Measurements from ENCODE around the gene MICOS13. TPM values are rescaled to one million over a fixed set of nuclear protein-coding genes. Genes with fewer than 3 reads are reported as not detected.

Gene MICOS13
- total RNA-seq, 1 donor from 2014 or later: 30.0 TPM

DNA sequence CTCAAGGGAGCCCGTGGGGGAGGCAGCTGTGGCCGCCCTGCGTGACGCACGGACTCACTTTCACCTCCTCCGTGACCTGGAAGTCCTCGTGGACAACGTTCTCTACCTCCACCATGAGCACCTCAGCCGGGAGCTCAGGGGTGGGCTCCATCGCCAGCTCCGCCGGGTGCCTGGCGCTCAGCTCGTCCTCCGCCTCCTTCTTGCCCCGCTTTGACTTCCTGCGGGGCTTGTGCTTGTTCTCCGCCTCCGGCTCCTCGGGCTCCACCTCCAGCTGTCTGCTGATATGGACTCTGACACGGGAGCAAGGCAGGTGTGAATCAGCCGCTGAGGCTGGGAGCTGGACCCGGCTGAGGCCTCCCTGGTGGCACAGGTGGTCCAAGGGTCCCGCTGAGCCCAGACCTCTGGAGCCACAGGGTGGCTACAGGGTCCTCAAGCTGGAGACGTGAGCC lies 31.4 kb upstream of the MICOS13 start:
- H3K27me3 ChIP-seq (ENCODE audit: control insufficient read depth, insufficient read depth, low read length): no peaks in the 10 kb centered on the region
- TF ChIP-seq, protein P1, sequence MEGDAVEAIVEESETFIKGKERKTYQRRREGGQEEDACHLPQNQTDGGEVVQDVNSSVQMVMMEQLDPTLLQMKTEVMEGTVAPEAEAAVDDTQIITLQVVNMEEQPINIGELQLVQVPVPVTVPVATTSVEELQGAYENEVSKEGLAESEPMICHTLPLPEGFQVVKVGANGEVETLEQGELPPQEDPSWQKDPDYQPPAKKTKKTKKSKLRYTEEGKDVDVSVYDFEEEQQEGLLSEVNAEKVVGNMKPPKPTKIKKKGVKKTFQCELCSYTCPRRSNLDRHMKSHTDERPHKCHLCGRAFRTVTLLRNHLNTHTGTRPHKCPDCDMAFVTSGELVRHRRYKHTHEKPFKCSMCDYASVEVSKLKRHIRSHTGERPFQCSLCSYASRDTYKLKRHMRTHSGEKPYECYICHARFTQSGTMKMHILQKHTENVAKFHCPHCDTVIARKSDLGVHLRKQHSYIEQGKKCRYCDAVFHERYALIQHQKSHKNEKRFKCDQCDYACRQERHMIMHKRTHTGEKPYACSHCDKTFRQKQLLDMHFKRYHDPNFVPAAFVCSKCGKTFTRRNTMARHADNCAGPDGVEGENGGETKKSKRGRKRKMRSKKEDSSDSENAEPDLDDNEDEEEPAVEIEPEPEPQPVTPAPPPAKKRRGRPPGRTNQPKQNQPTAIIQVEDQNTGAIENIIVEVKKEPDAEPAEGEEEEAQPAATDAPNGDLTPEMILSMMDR (IDR thresholded peaks at IDR 0.05; ENCODE audit: insufficient read depth, low read length, severe bottlenecking): no peak
- no peak overlapping the region for H3K4me3 ChIP-seq (ENCODE audit: low read depth, low read length)
- peaks cover 35% of the 10 kb centered on the region for H3K36me3 ChIP-seq (ENCODE audit: control insufficient read depth, insufficient read depth, low read length)
- FAIRE-seq: no peak
- DNase-seq (ENCODE audit: low read depth): no peak

- H3K27me3 ChIP-seq (ENCODE audit: control insufficient read depth, insufficient read depth, low read length): no peaks in the 10 kb centered on the region
- H3K36me3 ChIP-seq (ENCODE audit: control insufficient read depth, insufficient read depth, low read length): peaks cover 37% of the 10 kb centered on the region
- TF ChIP-seq, protein P1 (IDR thresholded peaks at IDR 0.05; ENCODE audit: insufficient read depth, low read length, severe bottlenecking): no peak
- no peak for FAIRE-seq
- DNase-seq (ENCODE audit: low read depth): no peak
- no peak overlapping the region for H3K4me3 ChIP-seq (ENCODE audit: low read depth, low read length)
Observed at GRCh38 chr19:5711025-5711424, 30.7 kb upstream of the MICOS13 start.

- Histone ChIP-seq H3K27me3 (ENCODE audit: control insufficient read depth, insufficient read depth, low read length) (no peaks in the 10 kb centered on the region), H3K4me3 (ENCODE audit: low read depth, low read length) (no peak overlapping the region), H3K36me3 (ENCODE audit: control insufficient read depth, insufficient read depth, low read length) (peaks cover 49% of the 10 kb centered on the region)
- DNase-seq (ENCODE audit: low read depth) (no peak), FAIRE-seq (no peak)
- TF ChIP-seq, protein P1 (IDR thresholded peaks at IDR 0.05; ENCODE audit: insufficient read depth, low read length, severe bottlenecking): no peak
Observed at GRCh38 chr19:5707576-5708575, 27.6 kb upstream of the MICOS13 start.

DNA sequence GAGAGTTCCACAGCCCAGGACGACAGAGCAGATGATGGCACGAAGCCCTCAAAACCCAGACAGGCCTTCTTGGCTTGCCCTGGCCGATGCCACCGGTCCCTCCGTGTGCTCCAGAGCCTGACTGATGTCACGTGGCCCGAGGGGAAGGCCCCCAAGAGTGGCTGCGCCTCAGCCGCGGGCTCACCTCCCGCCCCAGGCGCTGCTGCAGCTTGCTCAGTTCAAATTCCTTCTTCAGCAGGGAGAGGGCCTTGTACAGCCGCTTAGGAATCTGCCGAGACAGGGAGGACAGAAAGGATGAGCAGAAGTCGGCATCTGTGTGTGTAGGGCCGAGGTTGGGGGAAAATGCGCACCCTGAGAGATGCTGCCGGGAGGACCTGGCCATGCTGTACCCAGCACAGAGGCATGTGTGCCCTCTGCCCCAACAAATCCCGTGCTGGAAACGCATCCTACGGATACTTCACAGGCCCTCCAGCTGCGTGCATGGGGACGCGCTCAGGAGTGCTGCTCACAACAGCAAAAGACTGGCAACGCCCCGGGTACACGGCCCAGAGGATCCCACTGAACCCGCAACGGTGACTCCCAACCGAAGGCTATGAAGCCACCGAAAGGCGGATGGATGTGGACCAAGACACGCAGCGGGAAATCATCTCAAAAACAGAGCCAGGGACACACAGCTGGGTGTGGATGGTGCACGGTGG lies 26.7 kb upstream of the MICOS13 start:
- Histone ChIP-seq H3K36me3 (ENCODE audit: control insufficient read depth, insufficient read depth, low read length) (peaks cover 44% of the 10 kb centered on the region), H3K4me3 (ENCODE audit: low read depth, low read length) (no peak overlapping the region), H3K27me3 (ENCODE audit: control insufficient read depth, insufficient read depth, low read length) (no peaks in the 10 kb centered on the region)
- TF ChIP-seq, protein P1 (IDR thresholded peaks at IDR 0.05; ENCODE audit: insufficient read depth, low read length, severe bottlenecking): no peak
- FAIRE-seq (peak; percentile 18), DNase-seq (ENCODE audit: low read depth) (no peak)

- Histone ChIP-seq H3K4me3 (ENCODE audit: low read depth, low read length) (no peak overlapping the region), H3K36me3 (ENCODE audit: control insufficient read depth, insufficient read depth, low read length) (peaks cover 43% of the 10 kb centered on the region), H3K27me3 (ENCODE audit: control insufficient read depth, insufficient read depth, low read length) (no peaks in the 10 kb centered on the region)
- TF ChIP-seq, protein P1 (IDR thresholded peaks at IDR 0.05; ENCODE audit: insufficient read depth, low read length, severe bottlenecking): no peak
- no peak for FAIRE-seq
- DNase-seq (ENCODE audit: low read depth): no peak
Observed at GRCh38 chr19:5705552-5705951, 25.2 kb upstream of the MICOS13 start.
